Measurements from ENCODE around the gene WNT7A. TPM values are rescaled to one million over a fixed set of nuclear protein-coding genes. Genes with fewer than 3 reads are reported as not detected.

The WNT7A gene
- polyA plus RNA-seq, 1 donor: not detected

DNA sequence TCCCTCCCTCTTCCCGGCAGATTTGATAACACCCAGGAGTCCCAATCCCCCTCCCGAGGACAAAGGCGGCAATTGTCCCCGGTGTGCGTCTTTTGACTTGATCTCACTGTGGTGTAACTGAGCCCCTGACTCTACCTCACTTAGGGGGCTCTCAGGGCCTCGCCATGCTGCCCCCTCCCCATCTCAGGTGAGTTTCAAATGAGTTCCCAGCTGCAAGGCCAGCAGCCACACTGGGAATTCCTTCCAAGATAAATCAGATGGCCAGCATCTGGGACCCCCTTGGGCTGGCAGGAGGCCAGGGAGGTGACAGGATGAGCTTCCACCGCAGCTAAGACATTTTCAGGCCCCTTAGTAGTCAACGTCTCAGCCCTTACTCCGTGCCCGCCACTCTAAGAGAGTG, 35.0 kb downstream of the WNT7A start:
- DNase-seq: no peak

DNA sequence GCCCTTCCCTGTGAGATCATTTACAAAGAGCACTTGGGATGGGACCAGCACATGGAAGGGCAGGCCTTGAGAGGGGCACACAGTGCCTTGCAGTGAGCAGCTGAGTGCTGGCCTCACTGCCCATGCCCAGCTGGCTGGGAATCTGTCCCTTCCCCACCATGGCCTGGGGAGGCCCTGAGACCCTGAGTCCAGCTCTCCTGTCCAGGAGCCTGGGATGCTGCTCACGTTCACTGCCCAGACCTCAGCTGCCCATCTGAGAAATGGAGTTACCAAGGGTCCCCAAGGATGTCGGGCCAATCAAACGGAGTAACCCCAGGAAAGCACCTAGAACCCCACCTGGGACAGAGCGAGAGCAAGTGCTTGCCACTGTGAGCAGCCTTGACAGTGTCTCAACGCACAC, 35.6 kb downstream of the WNT7A start:
- no peak for DNase-seq

GRCh38 chr3:13843351-13843750, 36.5 kb downstream of the WNT7A start:
- DNase-seq: no peak

- no peak for DNase-seq
Measured at GRCh38 chr3:13842226-13842625, 37.6 kb downstream of the WNT7A start.

DNA sequence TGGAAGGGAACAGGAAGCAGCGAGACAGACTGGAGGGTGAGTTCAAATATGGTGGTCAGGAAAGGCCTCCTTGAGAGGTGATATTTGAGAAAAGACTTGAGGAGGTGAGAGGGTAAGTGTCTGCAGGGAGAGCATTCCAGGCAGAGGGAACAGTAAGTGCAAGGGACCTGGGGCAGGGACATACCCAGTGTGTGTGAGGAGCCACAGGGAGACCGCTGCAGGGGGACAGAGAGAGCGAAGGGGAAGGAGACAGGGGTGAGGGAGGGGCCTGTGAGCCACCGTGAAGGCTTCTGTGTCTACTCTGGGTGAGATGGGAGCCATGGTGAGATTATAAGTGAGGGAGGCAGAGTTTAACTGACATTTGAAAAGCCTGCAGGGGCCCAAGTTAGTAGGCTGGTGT, 38.0 kb downstream of the WNT7A start:
- DNase-seq: no peak

DNA sequence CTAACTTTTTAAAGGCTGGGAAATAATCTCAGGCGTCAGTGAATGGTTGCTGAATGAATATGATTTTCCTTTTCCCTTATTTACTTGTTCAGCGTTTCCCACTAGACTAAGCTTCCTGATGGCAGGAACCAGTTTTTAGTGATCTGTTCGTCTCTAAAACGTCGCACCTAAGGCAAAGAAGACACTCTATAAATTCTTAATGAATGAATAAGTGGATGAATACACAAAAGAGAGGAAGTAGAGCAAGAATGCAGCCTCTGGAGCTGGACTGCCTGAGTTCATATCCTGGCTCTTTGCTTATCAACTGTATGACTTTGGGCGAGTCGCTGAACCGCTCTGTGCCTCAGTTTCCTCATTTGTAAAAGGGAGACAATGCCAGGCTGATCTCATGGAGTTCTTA, 38.7 kb downstream of the WNT7A start:
- DNase-seq: no peak

GRCh38 chr3:13840456-13840855, 39.4 kb downstream of the WNT7A start:
- no peak for DNase-seq

- no peak for DNase-seq
Measured at GRCh38 chr3:13839726-13840340, 40.0 kb downstream of the WNT7A start.

- no peak for DNase-seq
Measured at GRCh38 chr3:13839253-13839652, 40.6 kb downstream of the WNT7A start.

DNA sequence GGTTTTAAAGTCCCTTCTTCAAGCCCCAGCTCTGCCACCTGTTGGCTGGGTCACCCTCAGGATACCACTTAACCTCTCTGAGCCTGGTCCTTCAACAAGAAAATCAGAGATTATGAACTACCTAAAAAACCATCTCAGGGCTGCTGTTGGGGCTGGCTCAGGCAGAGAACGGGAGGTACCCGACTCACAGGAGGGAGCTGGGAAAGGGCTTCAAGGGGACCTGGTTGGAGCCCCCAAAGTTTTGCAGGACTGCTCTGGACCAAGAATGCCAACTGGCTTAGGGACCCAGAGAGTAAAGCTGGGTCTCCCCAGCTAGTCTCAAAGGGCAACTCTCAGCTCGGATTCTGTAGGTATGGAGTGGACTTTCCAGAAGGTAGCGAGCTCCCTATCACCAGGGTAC, 41.5 kb downstream of the WNT7A start:
- no peak for DNase-seq

DNA sequence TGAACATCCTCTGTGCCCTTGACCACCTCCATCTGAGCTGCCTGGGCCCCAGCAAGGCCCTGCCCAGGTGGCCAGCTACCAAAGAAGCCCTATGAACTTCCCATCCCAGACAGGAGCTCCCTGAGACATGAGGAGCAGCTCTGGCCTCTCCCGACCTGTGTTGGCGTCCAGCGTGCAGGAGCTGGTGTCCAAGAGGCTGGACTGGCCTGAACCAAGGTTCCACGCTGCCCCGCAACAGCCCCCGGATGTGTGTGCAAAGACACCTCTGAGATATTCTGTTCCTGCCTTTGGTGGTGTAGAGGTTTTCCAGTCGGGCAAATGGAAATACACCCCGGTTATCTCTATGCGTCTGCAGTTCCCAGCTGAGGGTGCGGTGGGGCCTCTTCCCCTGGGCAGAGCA, 42.1 kb downstream of the WNT7A start:
- DNase-seq: no peak

DNA sequence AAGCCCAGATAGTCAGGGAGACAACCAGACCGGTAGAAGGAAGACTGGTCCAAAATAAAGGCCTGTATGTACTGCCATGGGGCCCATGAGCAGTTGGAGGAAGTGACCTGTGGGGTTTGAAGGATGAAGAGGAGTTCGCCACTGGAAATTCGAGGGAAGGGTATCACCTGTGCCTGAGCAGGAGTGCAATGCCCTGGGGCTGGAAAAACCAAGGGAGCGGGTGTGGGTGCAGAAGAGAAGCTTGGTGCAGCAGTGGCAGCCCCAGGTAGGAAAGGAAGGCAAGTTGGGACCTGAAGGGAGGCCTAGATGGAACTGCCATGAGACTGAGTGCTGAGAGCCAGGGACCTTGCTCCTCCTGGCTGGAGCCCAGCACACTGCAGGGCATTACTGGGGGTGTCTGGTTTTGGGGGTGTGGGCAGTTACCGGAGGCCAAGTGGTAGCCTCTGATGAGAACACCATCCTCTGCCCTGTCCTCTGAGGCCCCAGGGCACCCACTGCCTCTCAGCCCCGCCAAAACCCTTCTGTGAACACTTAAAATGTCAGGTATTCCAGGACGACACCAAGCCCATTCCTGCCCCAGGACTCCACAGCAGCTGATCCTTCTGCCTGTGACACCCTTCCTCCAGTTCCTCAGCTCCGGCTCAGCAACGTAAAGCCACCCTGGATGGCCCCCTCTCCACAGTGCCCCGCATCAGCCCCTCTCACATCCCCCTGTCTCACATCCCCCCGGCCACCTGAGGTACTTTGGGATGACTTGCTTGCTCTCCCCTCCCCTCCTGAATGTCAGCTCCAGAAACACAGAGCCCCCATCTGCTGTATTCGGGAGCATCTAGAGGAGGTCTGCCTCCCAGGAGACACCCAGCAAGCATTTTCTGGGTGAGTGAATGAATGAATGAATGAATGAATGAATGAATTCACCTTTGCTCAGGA, 42.9 kb downstream of the WNT7A start:
- no peak for DNase-seq

DNA sequence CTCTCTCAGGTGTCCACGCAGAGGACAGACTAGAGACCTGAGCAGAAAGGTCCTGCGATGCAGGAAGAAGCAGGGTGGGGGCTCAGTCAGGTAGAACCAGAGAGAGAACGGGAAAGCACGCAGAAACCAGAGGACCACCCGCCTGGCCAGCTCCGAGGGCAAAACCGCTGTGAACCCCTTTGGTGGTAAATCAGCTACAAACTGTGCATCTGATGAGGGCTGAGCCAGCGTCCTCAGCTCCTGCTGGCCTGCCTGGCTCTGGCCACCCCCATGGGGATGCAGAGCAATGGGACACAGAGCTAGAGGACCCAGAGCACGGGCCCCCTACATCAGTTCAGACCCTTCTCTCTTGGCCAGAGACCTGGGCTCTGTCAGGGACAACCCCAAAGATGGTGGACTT, 44.6 kb downstream of the WNT7A start:
- no peak for DNase-seq

DNA sequence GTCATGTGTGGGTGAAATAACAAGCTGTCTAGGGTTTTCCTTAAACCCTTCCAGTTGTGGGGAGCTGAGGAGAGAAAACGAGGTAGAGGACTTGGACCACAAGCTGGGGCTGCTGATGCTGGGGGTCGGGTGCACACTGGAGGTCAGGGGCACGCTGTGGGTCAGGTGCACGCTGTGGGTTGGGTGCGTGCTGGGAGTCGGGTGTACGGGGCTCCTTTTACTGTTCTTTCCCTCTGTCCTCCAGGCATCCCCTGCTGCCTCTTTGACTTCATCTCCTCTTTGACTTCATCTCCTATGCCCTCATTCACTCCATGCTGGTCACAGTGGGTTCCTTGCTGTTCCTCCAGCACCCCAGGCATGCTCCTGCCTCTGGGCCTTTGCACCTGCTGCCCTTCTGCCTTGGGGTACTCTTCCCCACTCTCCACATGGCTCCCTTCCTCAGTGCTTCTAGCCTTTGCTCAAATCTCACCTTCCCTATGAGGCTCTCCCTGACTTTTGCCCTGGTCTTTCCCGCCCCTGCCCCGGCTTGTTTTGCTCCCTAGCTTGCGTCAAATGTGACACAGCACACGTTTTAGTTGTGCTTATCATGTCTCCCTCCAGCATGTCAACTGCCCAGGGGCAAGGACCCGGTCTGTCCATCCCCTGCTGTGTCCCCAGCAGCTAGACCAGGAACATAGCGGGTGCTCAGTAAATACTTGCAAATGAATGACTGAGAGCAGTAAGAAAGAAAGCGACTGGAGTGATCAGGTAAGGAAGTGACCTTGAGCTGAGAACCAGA, 45.4 kb downstream of the WNT7A start:
- no peak for DNase-seq

GRCh38 chr3:13833506-13834257, 46.2 kb downstream of the WNT7A start:
- DNase-seq: no peak

- no peak for DNase-seq
Measured at GRCh38 chr3:13832130-13832529, 47.7 kb downstream of the WNT7A start.

DNA sequence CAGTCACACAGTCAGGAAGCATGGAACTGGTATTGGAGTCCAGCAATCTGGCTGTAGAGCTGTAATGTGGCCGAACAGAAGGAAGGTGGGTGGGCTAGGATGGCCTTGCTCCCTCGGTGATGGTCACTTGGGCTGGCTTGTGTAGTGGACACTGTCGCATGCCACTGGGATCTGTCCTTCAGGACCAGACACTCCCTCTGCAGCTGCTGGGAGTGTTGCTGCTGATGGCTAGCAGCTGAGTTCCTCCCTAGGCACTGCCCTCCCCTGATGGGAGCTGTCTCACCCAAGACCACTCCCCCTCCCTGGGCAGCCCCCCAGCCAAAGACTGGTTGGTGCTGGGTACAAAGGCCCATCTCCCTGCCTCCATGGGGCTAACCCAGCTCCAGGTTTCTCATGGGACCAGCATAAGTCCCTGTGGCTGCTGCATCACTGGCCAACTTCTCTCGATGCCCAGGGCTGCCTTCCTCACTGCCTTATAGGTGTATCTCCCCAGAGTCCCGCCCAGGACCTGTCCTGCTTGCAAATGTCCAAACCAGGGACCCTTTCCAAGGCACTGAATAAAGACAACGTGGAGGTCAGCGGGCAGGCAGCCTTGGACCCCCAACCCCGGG, 48.4 kb downstream of the WNT7A start:
- DNase-seq: no peak

DNA sequence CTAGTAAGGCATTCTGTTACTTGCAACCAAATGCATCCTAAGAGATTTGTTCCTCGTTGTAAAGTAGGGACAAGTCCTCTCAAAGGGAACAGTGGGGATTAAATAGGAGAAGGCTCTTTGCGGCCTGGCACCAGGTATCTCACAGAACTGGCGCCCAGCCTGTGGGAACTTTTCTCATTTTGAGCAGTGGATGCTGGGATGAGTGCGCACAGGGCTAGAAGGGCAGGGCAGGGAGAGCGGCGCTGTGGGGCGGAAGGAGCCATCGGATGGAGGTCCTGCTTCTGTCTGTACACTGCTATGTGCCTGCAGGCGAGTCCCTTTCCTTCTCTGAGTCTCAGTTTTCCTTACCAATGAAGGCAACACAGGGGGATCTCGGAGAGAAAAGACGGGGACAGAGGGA, 50.6 kb downstream of the WNT7A start:
- no peak for DNase-seq

DNA sequence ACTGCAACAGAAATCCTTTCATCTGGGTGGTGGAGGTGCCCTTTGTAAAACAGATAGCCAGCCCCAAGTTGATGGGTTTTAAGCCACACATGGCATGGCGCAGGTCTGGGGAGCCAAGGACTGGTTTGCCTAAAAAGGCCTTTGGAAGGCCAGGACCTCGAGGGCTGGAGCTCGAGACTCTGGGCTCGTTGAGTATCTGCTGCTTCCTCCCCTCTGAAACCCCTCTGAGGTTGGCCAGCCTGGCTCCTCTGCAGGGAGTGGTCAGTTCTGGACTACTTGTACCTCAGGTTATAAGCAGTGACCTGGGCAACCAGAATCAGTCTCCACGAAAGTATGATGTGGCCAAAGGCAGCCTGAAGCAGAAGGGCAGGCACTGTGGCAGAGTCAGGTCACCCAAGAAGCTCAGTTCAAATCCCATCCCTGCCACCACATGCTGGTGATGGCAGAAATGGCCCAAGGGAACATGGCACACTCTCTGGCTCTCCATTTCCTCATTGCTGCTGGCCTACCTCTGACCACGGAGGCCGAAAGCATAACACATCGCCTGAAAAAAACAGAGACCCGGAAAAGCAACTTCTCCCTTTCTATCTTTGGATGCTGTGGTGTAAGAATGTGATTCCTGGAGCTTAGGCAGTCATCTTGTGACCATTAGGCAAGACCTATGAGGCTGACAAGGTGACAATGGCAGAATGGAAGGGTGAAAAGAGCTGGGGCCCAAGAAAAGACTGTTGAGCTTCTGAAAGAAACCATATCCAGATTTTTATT, 51.2 kb downstream of the WNT7A start:
- no peak for DNase-seq

DNA sequence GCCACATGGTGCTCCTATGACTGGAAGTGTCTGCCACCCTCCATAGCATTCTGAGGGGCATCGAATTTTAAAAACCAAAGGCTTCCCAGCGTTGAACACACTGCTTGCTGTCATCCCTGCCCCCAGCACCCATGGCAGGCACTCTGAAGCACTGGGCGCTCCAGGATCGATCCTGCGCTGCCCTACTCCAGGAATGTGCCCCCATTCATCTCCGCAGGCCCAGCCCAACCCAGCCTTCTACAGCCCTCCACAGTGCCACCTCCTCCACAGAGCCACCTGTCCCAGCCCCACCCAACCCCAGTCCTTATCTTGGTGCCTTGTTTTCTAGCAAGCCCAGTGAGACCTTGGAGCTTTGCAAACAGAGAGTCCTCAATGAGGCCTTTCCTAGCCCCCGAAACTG, 52.2 kb downstream of the WNT7A start:
- DNase-seq: no peak

DNA sequence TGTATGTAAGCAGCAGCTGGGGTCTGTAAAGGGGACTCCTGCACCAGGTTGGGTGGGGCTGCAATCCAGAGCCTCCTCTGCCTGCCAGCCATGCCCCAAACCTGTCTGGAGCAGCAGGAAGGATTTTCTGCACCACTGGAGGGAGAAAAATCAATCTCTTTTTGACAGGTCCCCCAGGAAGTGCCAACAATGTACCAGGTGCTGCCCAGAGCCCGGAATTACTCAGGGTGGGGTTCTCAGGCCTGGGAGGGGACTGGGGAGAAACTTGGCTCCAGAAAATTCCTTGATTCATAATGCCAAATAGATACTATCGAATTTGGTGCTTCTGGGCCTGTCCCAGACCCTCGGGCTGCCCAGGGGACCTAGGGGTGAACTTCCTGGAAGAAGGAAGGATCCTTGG, 52.6 kb downstream of the WNT7A start:
- no peak for DNase-seq

Data from hindlimb muscle (tissue), 1 donor.